Neural crest cell (in vitro differentiated cells): Measurements from ENCODE around the gene MYRF. TPM values are rescaled to one million over a fixed set of nuclear protein-coding genes. Genes with fewer than 3 reads are reported as not detected.

Source experiments
- DNase-seq: peaks from one replicate; pipeline ENCODE4 v3.0.0; 2021; ENCODE audit warnings: low read depth, mixed read lengths, low spot score
- H3K27ac Mint-ChIP-seq: one replicate; pipeline ENCODE4 v1.8.0; 2021; ENCODE audit warnings: mild to moderate bottlenecking, mixed read lengths; ENCODE audit not compliant: unreplicated experiment
- H3K27me3 Mint-ChIP-seq: 2 replicates; pipeline ENCODE4 v1.8.0; 2021; ENCODE audit warnings: low read depth, mild to moderate bottlenecking, mixed read lengths
- H3K36me3 Mint-ChIP-seq: 2 replicates; pipeline ENCODE4 v1.8.0; 2021; ENCODE audit warnings: low read depth, mild to moderate bottlenecking, mixed read lengths
- H3K4me1 Mint-ChIP-seq: 2 replicates; pipeline ENCODE4 v1.8.0; 2021; ENCODE audit warnings: mixed read lengths
- H3K4me3 Mint-ChIP-seq: one replicate; pipeline ENCODE4 v1.8.0; 2021; ENCODE audit warnings: mild to moderate bottlenecking, mixed read lengths
- H3K9me3 Mint-ChIP-seq: 2 replicates; pipeline ENCODE4 v1.8.0; 2021; ENCODE audit warnings: mixed read lengths
- CTCF ChIP-seq: fragments of 200-600 bp; sonication (generic); conservative IDR thresholded peaks from 2 replicates; pipeline ENCODE4 v1.5.0; 2021; ENCODE audit warnings: antibody characterized with exemption, mild to moderate bottlenecking
- total RNA-seq: library from RNA; stranded (reverse); gene quantifications from 2 replicates; pipeline ENCODE4 v1.2.1, GENCODE V29; 2021

The MYRF gene
- total RNA-seq, 1 donor from 2014 or later, result 3.5 TPM

GRCh38 chr11:61768376-61769076, 16.1 kb downstream of the MYRF start:
- no peak for DNase-seq
- peaks cover 8% of the 10 kb centered on the region for H3K4me1 Mint-ChIP-seq
- no peak overlapping the region for H3K4me3 Mint-ChIP-seq
- TF ChIP-seq CTCF, result no peak
- H3K27me3 Mint-ChIP-seq, result no peaks in the 10 kb centered on the region
- no peaks in the 10 kb centered on the region for H3K36me3 Mint-ChIP-seq
- no peaks in the 10 kb centered on the region for H3K9me3 Mint-ChIP-seq
- H3K27ac Mint-ChIP-seq, result no peak overlapping the region

- peak; percentile 45 for TF ChIP-seq CTCF
- Mint-ChIP-seq H3K4me1 (peaks cover 8% of the 10 kb centered on the region), H3K4me3 (no peak overlapping the region), H3K9me3 (no peaks in the 10 kb centered on the region), H3K36me3 (no peaks in the 10 kb centered on the region), H3K27ac (no peak overlapping the region), H3K27me3 (no peaks in the 10 kb centered on the region)
- DNase-seq, result no peak
Observed at GRCh38 chr11:61769169-61769920, 16.9 kb downstream of the MYRF start.

DNA sequence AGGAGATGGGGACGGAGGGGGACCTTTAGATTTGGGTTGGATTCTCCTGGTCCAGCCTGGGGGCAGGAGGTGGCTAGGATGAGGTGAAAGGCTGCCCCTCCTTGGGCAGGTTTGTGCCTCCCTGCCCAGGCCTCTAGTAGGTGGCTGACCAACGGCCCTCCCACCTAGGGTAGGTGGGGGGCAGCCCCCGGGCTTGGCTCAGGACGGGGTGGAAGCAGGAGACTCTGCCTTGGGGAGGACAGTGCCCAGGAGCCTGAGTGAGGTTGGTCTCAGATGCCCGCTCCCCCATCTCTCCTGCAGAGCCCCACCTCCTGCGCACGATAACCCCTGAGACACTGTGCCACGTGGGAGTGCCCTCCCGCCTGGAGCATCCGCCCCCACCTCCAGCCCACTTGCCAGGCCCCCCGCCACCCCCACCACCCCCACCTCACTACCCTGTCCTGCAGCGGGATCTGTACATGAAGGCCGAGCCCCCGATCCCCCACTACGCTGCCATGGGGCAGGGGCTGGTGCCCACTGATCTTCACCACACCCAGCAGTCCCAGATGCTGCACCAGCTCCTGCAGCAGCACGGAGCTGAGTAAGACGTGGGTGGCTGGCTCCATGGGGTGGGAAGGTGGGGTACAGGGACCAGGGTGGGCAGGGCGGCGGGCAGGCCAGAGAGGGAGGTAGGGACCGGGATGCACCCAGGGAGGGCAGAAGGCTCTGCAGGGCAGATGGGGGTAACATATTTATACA, 17.7 kb downstream of the MYRF start:
- Mint-ChIP-seq H3K4me3 (no peak overlapping the region), H3K27ac (no peak overlapping the region)

DNA sequence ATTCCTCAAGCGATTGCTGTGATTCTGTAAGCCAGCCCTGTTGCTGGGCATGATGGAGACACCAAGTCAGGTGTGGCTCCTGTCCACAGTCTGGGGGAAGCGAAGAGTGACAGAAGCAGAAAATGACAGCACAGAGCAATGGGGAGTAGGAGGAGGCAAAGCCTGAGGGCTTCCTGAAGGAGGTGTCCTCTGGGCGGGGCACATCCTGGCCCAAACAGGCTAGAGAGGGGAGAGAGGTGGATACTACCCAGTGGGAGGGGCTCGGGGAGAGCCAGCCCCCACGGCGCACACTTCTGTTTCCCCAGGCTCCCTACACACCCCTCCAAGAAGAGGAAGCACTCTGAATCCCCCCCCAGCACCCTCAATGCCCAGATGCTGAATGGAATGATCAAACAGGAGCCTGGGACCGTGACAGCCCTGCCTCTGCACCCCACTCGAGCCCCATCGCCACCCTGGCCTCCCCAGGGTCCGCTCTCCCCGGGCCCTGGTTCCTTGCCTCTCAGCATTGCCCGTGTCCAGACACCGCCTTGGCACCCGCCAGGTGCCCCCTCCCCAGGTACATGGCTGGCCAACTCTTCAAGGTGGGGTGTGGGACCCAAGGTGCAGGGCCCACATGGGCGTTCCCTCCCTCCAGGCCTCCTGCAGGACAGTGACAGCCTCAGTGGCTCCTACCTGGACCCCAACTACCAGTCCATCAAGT, 18.9 kb downstream of the MYRF start:
- Mint-ChIP-seq H3K27me3 (no peaks in the 10 kb centered on the region), H3K4me1 (peaks cover 8% of the 10 kb centered on the region), H3K4me3 (no peak overlapping the region), H3K9me3 (no peaks in the 10 kb centered on the region), H3K27ac (no peak overlapping the region), H3K36me3 (no peaks in the 10 kb centered on the region)
- DNase-seq, result no peak
- no peak for TF ChIP-seq CTCF

More for the DNA sequence above, 17.7 kb downstream of the MYRF start:
- DNase-seq, result no peak
- Mint-ChIP-seq H3K27me3 (no peaks in the 10 kb centered on the region), H3K9me3 (no peaks in the 10 kb centered on the region), H3K36me3 (no peaks in the 10 kb centered on the region), H3K4me1 (peaks cover 8% of the 10 kb centered on the region)
- no peak for TF ChIP-seq CTCF

- no peaks in the 10 kb centered on the region for H3K36me3 Mint-ChIP-seq
- no peak overlapping the region for H3K4me3 Mint-ChIP-seq
- no peaks in the 10 kb centered on the region for H3K9me3 Mint-ChIP-seq
- H3K27me3 Mint-ChIP-seq, result no peaks in the 10 kb centered on the region
- no peak for DNase-seq
- no peak for TF ChIP-seq CTCF
- no peak overlapping the region for H3K27ac Mint-ChIP-seq
- H3K4me1 Mint-ChIP-seq, result peaks cover 8% of the 10 kb centered on the region
Observed at GRCh38 chr11:61771985-61772455, 19.6 kb downstream of the MYRF start.
